Activated CD8-positive, alpha-beta memory T cell treated with anti-CD3 and anti-CD28 coated beads, Interleukin-2, amount 50 U/mL, for 1 hour (primary cell): ENCODE results near the gene OPN1MW.
"Not testable (repeated sequence)": the region's sequence is repeated elsewhere in the genome, so short reads cannot be mapped to it uniquely, and the experiment has no call there.

Source experiments
- DNase-seq: peaks from one replicate; pipeline ENCODE4 v3.0.0-alpha.2; 2020; ENCODE audit errors: extremely low read depth

The OPN1MW gene

DNA sequence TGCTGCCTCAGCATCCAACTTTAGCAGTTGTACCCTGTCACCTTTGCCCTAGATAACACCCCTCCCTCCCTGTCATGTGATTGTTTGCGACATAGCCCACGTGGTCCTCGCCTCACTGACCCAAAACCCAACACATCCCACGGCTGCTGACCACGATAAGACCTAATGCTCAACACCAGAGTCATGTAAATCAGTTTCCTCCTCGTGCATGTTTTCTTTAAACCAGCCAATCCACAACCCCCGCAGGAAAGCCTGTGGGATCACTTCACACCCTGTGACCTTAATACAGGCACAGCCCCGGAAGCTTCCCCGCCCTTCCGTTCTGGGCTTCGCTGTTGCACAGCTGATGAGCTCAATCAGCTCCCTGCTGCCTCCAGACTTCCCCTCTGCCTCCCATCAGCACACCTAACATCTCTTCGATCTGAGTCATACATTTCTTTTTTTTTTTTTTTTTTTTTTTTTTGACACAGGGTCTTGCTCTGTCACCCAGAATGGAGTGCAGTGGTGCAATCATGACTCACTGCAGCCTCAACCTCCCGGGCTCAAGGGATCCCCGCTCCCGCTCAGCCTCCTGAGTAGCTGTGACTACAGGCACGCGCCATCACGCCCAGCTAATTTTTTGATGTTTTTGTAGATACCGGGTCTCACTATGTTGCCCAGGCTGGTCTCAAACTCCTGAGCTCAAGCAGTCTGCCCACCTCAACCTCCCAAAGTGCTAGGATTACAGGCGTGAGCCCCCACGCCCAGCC is 27.4 kb downstream of the OPN1MW start:
- DNase-seq: not testable (repeated sequence)

- not testable (repeated sequence) for DNase-seq
Observed at GRCh38 chrX:154211057-154211456, 28.7 kb downstream of the OPN1MW start.

DNA sequence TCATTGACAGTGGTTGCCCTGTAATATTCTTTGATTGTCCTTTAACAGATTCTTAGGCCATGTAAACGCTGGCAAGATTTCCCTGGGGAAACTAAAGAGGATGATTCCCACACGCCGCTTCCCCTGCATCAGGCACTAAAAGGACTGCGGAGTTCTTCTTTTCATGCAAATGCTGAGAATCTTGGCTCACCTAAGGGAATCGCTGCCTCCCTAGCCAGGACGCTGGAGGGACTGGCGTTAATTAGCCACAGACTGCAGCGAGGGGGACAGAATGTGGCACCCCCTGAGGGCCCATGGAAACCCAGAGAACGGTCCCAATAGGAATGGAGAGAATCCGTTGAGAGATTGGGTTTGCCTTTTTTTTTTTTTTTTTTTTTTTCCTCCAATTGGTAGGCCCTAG is 29.1 kb downstream of the OPN1MW start:
- not testable (repeated sequence) for DNase-seq

- not testable (repeated sequence) for DNase-seq
Observed at GRCh38 chrX:154219456-154219855, 37.1 kb downstream of the OPN1MW start, which contains the start of gene OPN1MW2. OPN1MW2 (plus strand) TSS chrX:154219756; CDS start chrX:154219816, 60 bp downstream.

DNA sequence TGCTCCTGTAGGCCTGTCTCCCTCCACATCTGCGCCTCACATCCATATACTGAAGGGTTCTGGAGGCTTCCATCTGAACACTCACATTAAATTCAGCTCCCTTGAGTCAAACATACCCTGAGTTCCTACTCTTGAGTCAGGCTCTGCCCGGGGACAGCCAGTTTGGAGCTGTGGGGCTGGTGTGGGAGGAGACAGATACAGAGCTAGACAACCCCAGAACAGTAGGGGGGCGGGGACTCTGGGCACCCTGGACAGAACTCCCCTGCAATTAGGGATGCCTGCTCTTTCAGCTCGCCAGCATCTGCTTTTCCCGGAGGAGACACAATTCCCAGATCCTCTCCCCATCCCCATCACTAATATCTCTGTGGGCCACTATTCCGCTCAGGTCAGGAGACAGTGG is 42.9 kb downstream of the OPN1MW start:
- not testable (repeated sequence) for DNase-seq

DNA sequence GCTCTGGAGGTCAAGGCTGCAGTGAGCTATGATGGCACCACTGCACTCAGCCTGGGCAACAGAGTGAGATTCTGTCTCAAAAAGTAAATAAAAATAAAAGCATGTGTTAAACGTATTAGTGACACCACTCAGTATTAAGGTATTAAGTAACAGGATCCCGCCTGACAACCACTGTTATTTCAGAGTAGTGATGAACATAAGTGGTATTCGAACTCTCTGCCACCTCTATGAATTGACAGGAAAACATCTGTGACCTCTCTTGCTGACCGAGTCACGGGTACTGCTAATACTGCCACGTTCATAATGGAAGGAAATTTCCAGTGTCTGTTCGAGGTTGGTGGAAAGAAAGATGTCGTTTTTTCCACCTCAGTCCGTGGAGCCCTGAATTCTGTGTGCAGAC is 44.3 kb downstream of the OPN1MW start:
- not testable (repeated sequence) for DNase-seq

- not testable (repeated sequence) for DNase-seq
Observed at GRCh38 chrX:154231443-154231842, 49.0 kb downstream of the OPN1MW start.

DNA sequence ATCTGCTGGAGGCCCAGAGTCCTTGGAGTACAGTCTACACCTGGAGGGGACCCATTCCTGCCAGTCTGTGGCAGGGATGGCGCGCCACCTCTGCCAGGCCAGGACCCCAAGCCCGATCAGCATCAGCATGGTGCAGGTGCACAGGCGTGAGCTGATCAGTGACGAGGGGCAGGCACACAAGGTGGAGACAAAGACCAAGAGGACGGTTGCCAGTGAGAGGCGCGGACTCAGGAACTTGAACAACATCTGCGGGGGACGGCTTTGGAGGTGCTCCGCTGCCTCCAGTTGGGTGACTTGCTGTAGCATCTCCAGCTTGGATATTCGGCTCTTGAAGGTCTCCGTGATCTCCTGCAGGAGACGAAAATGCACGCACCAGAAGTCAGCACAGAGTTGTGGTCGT is 51.2 kb downstream of the OPN1MW start:
- DNase-seq: not testable (repeated sequence)

DNA sequence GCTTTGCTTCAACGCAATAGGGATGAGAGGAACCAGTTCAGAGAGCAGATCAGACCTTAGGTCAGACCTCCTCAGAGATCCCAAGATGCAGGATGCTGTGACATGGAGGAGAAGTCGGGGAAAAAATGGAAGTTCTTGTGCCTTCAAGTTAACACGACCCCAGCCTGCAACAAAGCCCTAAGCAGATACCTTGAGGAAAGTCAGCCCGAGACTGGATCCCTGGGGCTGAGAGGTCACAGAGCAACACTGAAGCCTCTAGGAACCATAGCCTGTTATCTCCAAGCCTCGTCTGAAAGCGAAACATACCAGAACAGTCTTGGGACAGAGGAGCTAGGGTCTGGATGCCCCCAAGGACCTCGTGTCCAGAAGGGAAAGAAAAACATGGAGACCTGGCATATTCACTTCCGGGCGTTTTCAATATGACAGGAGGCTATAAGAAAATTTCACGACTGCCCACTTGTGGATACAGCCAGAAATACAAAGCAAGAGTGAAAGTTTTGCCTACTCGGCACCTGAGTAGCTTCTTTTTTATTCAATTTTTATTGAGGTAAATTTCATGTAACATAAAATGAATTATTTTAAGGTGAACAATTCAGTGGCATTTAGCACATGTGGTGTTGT is 56.7 kb downstream of the OPN1MW start:
- DNase-seq: not testable (repeated sequence)

- not testable (repeated sequence) for DNase-seq
Observed at GRCh38 chrX:154239982-154240503, 57.6 kb downstream of the OPN1MW start.
